ENCODE measurements around the gene FGGY.

FGGY gene

DNA sequence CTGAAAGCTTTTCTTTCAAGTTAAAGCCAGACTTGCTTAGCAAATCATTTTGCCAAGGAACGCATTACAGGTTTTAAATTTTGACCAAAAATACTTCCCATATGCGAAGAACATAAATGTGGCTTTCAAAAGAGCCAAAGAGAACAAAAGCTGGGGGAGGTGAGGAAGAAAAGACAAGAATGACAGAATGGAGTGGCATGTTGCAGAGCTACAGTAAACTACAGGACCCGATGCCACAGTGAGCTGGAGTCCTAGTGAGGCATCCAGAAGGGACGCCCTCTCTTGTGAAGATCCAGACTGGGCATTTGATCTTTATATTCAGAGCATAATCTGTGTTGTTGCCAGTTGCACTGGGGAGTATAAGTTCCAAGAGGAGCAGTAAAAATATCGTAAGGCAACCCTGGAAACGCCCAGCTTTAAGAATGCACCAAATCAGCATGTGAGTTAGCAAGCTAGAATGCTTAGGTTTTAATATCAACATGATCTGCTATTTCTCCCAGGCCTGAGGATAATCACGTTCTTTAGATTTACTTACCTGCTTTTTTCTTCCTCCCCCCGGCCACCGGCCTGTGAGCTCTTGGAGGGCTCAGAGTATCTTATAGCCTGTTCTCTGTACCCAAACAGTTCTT lies 469.4 kb downstream of the FGGY start:
- TF ChIP-seq, protein P1, sequence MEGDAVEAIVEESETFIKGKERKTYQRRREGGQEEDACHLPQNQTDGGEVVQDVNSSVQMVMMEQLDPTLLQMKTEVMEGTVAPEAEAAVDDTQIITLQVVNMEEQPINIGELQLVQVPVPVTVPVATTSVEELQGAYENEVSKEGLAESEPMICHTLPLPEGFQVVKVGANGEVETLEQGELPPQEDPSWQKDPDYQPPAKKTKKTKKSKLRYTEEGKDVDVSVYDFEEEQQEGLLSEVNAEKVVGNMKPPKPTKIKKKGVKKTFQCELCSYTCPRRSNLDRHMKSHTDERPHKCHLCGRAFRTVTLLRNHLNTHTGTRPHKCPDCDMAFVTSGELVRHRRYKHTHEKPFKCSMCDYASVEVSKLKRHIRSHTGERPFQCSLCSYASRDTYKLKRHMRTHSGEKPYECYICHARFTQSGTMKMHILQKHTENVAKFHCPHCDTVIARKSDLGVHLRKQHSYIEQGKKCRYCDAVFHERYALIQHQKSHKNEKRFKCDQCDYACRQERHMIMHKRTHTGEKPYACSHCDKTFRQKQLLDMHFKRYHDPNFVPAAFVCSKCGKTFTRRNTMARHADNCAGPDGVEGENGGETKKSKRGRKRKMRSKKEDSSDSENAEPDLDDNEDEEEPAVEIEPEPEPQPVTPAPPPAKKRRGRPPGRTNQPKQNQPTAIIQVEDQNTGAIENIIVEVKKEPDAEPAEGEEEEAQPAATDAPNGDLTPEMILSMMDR (IDR thresholded peaks at IDR 0.05; ENCODE audit: insufficient read depth, low read length, poor library complexity, severe bottlenecking) = no peak
- no peak overlapping the region for H3K4me3 ChIP-seq (replicated peaks; ENCODE audit: low read depth, low read length)
- no peaks in the 10 kb centered on the region for H3K36me3 ChIP-seq (ENCODE audit: control insufficient read depth, insufficient read depth, low read length)
- H3K27me3 ChIP-seq (replicated peaks; ENCODE audit: control insufficient read depth, insufficient read depth, low read length) = no peaks in the 10 kb centered on the region
- DNase-seq (ENCODE audit: extremely low read depth, insufficient read length) = no peak

DNA sequence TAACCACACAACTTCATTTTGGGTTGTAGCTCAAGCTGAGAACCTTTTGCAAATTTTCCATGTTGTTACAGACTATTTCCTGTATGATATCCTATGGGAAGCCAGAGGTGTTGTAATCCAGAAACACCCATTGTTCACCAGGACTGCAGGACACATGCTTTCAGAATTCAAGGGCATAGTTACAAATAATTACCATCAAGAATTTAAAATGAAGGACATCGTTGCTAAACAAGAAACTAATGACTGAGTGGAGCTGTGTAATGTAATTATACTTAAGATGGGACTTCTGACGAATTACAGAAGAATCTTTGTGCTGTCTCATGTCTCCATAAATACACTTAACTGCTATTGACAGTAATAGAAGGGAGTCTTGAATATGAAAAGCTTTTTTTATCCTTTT lies 470.2 kb downstream of the FGGY start:
- TF ChIP-seq, protein P1 (IDR thresholded peaks at IDR 0.05; ENCODE audit: insufficient read depth, low read length, poor library complexity, severe bottlenecking) = no peak
- Histone ChIP-seq H3K27me3 (replicated peaks; ENCODE audit: control insufficient read depth, insufficient read depth, low read length) (no peaks in the 10 kb centered on the region), H3K36me3 (ENCODE audit: control insufficient read depth, insufficient read depth, low read length) (no peaks in the 10 kb centered on the region), H3K4me3 (replicated peaks; ENCODE audit: low read depth, low read length) (no peak overlapping the region)
- DNase-seq (ENCODE audit: extremely low read depth, insufficient read length) = no peak

DNA sequence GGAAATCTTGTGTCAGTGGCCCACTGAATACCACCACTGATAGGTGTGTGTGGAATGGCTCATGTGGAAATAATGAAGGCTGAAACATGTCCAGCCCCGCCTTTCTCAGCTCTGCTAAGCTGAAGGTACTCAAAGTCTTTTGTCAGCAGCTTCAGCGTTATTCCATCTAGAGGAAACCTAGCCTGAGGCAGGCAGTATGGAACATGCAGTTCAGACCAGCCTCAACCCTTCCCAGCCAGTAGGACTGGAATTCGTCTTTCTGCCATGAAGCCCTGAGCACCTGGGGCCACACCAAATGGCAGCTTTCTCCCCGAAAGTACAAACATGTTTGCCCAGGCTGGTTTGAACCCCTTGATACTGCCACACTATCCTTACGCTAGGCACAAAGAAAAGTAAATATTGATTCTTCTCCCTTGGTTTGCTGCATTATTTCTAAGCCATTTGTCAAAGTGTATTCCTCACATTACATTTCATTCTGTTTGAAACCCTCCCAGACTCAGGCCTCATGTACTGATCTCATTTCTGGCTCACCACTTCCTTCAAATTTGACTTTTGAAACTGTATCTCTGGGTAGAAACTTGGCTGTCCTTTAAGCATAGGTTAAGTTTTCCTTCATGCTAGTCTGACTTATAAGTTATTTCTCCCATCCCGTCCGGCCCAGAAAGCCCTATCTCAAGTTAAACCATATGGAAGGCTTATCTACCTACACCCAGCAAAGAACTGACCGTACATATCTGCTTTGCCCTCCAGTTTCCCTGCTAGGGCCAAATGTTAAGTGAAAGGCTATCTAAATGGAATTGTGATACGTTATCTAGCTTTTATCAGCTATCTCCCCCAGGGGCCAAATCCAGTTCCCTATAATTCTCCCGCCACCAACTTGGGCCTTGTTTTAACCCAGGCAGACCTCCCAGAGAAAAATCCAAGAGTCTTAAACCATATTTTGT lies 472.2 kb downstream of the FGGY start:
- TF ChIP-seq, protein P1 (IDR thresholded peaks at IDR 0.05; ENCODE audit: insufficient read depth, low read length, poor library complexity, severe bottlenecking) = no peak
- Histone ChIP-seq H3K27me3 (replicated peaks; ENCODE audit: control insufficient read depth, insufficient read depth, low read length) (no peaks in the 10 kb centered on the region), H3K4me3 (replicated peaks; ENCODE audit: low read depth, low read length) (no peak overlapping the region), H3K36me3 (ENCODE audit: control insufficient read depth, insufficient read depth, low read length) (no peaks in the 10 kb centered on the region)
- DNase-seq (ENCODE audit: extremely low read depth, insufficient read length) = no peak

DNA sequence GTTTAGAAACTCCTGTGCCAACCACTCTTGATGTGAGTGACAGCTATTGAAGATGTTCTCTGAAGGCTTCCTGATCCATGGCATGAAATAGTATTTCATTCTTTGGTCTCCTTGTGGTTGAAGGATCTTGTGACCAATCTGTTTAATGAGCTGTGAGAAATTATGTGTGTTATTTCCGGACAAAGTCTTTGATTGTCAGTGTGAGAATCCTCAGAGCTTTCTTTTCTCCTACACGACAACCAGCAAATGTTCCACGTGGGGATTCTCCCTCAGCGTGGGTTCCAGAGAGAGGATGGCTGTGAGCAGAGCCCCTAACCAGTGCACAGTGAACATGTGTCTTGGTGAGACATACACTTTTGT lies 472.8 kb downstream of the FGGY start:
- no peak overlapping the region for H3K4me3 ChIP-seq (replicated peaks; ENCODE audit: low read depth, low read length)
- TF ChIP-seq, protein P1 (IDR thresholded peaks at IDR 0.05; ENCODE audit: insufficient read depth, low read length, poor library complexity, severe bottlenecking) = no peak
- H3K27me3 ChIP-seq (replicated peaks; ENCODE audit: control insufficient read depth, insufficient read depth, low read length) = no peaks in the 10 kb centered on the region
- no peak for DNase-seq (ENCODE audit: extremely low read depth, insufficient read length)
- no peaks in the 10 kb centered on the region for H3K36me3 ChIP-seq (ENCODE audit: control insufficient read depth, insufficient read depth, low read length)

DNA sequence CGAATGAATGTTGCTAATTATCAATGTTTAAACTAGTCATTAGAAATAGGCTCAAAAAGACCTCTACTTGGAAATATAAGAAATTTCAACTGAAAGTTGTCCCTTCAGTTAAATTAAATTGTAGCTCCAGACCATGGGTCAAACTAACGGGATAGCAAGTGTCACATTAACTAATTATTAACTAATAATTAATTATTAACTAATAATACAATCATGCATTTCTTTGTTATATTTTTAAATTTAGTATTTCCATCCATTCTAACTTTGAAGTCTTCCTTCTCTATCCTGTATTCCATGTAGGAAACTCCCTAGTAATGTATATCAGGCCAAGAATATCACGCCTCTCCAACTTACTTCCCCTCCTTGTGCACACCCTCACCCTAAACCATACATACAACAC lies 474.5 kb downstream of the FGGY start:
- H3K36me3 ChIP-seq (ENCODE audit: control insufficient read depth, insufficient read depth, low read length) = no peaks in the 10 kb centered on the region
- H3K4me3 ChIP-seq (replicated peaks; ENCODE audit: low read depth, low read length) = no peak overlapping the region
- TF ChIP-seq, protein P1 (IDR thresholded peaks at IDR 0.05; ENCODE audit: insufficient read depth, low read length, poor library complexity, severe bottlenecking) = no peak
- no peak for DNase-seq (ENCODE audit: extremely low read depth, insufficient read length)
- no peaks in the 10 kb centered on the region for H3K27me3 ChIP-seq (replicated peaks; ENCODE audit: control insufficient read depth, insufficient read depth, low read length)

All from GM06990 (cell line).